PC-9 (cell line): Measurements from ENCODE around the gene GMEB2.

Experiments
- EZH2 ChIP-seq: fragments of 200-600 bp; sonication (generic); IDR thresholded peaks from 2 replicates; pipeline ENCODE4 v1.8.0; 2017; ENCODE audit warnings: antibody characterized with exemption, low read depth
- TF ChIP-seq, protein P1 (sequence below): fragments of 200-600 bp; sonication (generic); conservative IDR thresholded peaks from 2 replicates; pipeline ENCODE4 v1.6.1; 2017; ENCODE audit warnings: mixed run types, antibody characterized with exemption, mild to moderate bottlenecking, moderate library complexity

DNA sequence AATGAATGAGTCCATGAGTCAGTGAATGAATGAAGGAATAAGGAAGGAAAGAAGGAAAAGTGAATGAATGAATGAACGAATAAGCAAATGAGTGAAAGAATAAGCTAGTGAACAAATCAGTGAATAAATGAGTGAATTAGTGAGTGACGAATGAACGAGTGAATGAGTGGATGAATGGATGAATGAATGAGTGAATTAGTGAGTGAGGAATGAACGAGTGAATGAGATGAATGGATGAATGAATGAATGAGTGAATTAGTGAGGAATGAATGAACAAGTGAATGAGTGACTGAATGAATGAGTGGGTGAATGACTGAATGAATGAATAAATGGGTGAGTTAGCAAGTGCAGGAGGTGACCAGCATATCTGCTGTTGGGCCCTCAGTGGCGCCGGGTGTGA is 83.2 kb downstream of the GMEB2 start:
- TF ChIP-seq, protein P1, sequence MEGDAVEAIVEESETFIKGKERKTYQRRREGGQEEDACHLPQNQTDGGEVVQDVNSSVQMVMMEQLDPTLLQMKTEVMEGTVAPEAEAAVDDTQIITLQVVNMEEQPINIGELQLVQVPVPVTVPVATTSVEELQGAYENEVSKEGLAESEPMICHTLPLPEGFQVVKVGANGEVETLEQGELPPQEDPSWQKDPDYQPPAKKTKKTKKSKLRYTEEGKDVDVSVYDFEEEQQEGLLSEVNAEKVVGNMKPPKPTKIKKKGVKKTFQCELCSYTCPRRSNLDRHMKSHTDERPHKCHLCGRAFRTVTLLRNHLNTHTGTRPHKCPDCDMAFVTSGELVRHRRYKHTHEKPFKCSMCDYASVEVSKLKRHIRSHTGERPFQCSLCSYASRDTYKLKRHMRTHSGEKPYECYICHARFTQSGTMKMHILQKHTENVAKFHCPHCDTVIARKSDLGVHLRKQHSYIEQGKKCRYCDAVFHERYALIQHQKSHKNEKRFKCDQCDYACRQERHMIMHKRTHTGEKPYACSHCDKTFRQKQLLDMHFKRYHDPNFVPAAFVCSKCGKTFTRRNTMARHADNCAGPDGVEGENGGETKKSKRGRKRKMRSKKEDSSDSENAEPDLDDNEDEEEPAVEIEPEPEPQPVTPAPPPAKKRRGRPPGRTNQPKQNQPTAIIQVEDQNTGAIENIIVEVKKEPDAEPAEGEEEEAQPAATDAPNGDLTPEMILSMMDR = no peak
- TF ChIP-seq EZH2 = no peak
